ENCODE measurements around the gene CDCA3.

- TF ChIP-seq EP300 (IDR thresholded peaks at IDR 0.05) (no peak), CTCF (IDR thresholded peaks at IDR 0.05) (no peak)
Measured at GRCh38 chr12:6821591-6822425, 29.3 kb downstream of the CDCA3 start, which contains the start of gene GPR162.
